Fibroblast of pulmonary artery (primary cell): Measurements from ENCODE around the gene RPL3.
A peak's percentile ranks its signal among the peaks of the same experiment; 100 is the strongest.

Experiments
- DNase-seq: peaks from one replicate; pipeline ENCODE4 v3.0.0-alpha.2; 2010; ENCODE audit warnings: low read depth
- H3K4me3 ChIP-seq: replicated peaks from 2 replicates; pipeline ENCODE4 v1.5.1; 2011; ENCODE audit warnings: low read depth, mild to moderate bottlenecking, control low read depth, low read length, moderate library complexity
- TF ChIP-seq, protein P1 (sequence below): IDR thresholded peaks from 2 replicates; pipeline ENCODE4 v1.5.1; 2011; ENCODE audit warnings: mild to moderate bottlenecking, control low read depth, low read length, inconsistent platforms; ENCODE audit errors: missing control alignments

RPL3 gene

DNA sequence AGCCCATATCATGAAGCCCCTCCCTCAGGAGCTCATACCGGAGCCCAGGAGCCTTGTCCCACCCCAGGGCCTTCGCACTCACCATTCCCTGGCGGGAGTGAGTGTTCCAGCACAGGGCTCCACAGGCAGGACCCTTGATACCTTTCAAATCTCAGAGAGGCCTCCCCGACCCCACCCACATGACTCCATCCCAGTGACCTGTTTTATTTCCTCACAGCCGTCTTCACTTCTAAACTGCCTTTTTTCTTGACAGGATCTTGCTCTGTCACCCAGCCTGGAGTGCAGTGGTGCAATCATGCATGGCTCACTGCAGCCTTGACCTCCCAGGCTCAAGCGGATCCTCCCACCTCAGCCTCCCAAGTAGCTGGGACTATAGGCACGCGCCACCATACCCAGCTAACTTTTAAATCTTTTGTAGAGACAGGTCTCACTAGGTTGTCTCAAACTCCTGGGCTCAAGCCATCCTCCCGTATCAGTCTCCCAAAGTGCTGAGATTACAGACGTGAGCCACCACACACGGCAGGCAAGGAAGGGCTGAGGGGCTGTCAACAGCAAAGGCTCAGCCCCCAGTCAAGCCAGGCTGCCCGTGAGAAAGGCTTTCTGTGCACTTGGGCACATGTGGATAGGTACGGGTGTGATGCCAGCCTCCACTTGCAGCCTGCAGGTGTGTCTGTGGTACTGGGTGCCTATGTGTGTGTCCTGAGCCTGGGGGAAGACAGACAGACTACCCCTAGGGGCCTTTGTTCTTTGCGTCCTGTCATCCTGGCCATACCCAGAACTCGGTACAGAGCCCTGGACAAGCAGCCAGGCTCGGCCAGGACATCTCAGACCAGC lies 9.3 kb downstream of the RPL3 start:
- DNase-seq, result peak; percentile 63
- TF ChIP-seq, protein P1, sequence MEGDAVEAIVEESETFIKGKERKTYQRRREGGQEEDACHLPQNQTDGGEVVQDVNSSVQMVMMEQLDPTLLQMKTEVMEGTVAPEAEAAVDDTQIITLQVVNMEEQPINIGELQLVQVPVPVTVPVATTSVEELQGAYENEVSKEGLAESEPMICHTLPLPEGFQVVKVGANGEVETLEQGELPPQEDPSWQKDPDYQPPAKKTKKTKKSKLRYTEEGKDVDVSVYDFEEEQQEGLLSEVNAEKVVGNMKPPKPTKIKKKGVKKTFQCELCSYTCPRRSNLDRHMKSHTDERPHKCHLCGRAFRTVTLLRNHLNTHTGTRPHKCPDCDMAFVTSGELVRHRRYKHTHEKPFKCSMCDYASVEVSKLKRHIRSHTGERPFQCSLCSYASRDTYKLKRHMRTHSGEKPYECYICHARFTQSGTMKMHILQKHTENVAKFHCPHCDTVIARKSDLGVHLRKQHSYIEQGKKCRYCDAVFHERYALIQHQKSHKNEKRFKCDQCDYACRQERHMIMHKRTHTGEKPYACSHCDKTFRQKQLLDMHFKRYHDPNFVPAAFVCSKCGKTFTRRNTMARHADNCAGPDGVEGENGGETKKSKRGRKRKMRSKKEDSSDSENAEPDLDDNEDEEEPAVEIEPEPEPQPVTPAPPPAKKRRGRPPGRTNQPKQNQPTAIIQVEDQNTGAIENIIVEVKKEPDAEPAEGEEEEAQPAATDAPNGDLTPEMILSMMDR, result no peak
- no peak overlapping the region for H3K4me3 ChIP-seq

DNA sequence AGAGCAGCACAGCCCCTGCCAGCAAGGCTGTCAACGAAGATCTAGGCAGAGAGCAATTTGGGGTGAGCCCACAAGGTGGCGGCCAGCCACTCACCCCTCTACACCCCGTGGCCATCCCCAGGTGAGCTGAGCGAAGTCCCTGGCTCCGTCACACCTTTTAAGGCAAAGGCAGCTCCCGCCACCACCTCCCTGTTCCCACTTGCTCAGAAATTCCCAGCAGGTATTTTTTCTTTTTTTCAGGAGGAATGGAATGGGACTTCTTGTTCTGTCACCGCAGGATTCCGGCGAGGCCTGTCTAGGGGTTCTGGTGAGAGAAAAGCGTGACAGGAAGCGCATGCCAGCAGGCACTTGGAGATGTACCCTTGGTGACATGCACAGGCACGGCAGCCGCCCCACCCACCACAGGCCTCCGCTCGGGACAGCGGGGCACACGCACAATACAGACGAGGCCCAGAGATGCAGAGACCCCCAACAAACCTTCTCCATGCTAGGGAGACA lies 10.0 kb downstream of the RPL3 start:
- no peak for DNase-seq
- TF ChIP-seq, protein P1, result peak; percentile 23
- peak overlapping the region; percentile 21 for H3K4me3 ChIP-seq

DNA sequence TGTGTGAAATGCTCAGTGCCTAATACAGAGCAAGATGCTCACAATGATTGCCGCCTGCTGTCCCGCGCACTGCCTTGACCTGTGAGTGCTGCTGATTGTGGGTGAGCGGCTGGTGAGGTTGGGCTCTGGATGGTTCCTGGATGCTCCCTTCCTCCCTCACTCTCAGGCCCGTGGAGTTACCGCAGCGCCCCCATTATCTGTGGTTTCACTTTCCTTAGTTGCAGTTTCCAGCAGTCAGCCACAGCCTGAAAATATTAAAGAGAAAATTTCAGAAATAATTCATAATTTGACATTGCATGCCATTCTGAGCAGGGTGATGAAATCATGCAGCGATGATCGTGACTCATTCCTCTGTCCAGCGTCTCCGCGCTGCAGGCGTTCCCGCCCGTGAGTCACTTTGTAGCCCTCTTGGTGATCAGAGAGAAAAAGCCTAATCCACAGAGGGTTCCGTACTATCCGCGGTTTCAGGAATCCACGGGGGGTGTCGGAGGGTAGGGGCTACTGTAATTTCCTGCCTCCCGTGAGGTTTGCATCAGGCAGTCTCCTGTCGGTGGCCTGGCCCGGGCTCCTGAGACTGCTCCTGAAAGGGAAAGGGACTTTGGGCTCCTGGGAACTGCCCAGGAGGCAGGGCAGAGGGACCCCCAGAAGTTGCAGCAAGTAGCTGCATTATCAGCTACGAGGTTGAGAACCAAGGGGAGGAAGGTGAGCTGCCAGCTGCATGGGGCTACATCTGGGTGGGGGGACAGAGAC lies 10.6 kb downstream of the RPL3 start:
- TF ChIP-seq, protein P1, result peak; percentile 13
- peak overlapping the region; percentile 30 for H3K4me3 ChIP-seq
- DNase-seq, result peak; percentile 96

DNA sequence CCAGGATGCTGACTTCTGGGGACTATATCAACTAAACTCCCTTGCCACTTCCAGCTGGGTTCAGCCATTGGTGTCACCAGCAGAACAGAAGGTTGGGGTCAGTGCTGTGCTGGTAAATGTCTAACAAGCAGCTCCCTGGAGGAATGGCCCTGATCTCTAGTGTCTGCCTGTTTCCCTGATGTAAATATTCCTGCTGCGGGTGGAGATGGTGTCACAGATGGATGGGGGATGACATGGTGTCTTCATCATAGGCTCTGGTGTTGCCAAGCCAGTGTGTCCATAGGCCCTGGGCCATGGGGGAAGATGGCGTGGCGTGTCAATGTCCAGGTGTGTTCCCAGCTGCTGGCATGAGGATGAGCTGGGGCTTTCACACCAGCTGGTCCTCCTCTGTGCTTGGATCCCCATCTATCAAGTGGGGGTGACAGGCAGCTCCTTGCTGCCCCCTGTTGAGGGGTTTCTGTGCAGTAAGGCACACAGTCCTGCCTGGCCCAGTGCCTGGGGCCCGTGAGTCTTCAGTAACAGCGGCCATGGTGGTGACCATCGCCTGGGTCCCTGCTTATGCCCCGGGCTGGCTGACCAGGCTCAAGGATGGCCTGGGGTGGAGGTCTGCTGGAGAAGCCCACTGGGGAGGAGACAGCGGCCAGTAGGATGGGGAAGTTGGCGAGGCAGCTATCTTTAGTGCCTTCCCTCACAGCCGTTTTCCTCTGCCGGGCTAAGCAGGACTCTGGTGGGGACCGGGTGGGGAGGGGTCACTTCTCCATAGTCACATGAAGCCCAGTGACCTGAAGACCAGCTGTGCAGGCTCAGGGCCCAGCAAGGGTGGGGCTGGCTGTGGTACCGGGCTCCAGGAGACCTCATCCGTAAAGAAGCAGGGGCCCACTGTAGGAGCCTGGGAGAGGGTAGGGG lies 12.7 kb downstream of the RPL3 start:
- no peak for DNase-seq

DNA sequence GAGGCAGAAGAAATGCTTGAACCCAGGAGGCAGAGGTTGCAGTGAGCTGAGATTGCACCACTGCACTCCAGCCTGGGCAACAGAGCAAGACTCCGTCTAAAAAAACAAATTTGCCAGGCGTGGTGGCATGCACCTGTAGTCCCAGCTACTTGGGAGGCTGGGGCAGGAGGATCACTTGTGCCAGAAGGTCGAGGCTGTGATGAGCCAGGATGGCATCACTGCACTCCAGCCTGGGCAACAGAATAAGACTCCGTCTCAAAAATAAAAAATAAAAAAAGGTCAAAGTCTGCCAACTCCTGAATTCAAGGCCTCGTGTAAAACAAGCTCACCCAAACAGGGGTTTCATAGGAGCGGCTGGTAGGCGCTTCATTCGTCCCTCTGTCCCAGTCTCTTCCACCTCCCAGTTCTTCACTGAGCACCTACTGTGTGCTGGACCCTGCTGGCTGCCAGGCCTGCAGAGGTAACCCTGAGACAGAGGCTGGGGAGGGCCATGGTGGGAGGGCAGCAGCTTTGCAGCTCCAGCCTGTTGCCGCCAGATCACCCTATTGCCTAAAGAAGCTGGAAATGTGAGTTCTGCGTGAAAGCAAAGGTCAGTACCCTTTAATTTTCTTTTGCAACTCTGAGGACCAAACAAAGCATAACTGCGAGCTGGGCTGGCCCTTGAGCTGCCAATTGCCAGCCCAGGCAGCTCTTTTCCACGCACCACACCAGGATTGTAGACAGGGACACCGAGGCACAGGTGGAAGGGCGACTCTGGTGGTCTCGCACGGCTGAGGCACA lies 15.3 kb downstream of the RPL3 start:
- no peak for DNase-seq
- TF ChIP-seq, protein P1, result no peak
- no peak overlapping the region for H3K4me3 ChIP-seq

More for the DNA sequence above, 12.7 kb downstream of the RPL3 start:
- TF ChIP-seq, protein P1, result peak; percentile 33
- no peak overlapping the region for H3K4me3 ChIP-seq

DNA sequence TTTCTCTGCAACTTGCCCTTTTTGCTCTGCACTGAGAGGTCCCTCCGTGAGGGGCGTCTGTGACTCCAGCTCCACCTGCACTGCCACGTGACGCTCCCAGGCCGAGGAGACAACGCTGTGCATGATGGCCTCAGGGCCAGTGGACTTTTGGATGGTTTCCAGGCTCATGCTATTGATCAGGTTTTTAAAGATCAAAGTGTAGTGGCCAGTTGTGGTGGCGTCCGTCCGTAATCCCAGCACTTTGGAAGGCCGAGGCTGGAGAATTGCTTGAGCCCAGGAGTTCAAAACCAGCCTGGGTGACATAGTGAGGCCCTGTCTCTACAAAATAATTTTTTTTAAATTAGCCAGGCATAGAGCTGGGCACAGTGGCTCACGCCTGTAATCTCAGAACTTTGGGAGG lies 16.1 kb downstream of the RPL3 start:
- TF ChIP-seq, protein P1, result no peak
- no peak overlapping the region for H3K4me3 ChIP-seq
- no peak for DNase-seq
